Smooth muscle cell (in vitro differentiated cells): ENCODE data around the gene TRIM32. TPM values are rescaled to one million over a fixed set of nuclear protein-coding genes. Genes with fewer than 3 reads are reported as not detected.

Source experiments
- DNase-seq: peaks from one replicate; lab custom pipeline; 2025; ENCODE audit not compliant: unreplicated experiment; lab: John Stamatoyannopoulos, UW
- H2AFZ ChIP-seq: fragments of 200-600 bp; sonication (generic); 2 replicates; pipeline ENCODE4 v1.6.0; 2016; ENCODE audit warnings: antibody characterized with exemption, low read depth, mild to moderate bottlenecking
- H3F3A ChIP-seq: fragments of 200-600 bp; sonication (generic); 2 replicates; pipeline ENCODE4 v1.6.0; 2017; ENCODE audit warnings: antibody characterized with exemption, low read depth
- H3K27ac ChIP-seq: fragments of 200-600 bp; sonication (generic); 2 replicates; pipeline ENCODE4 v1.5.1; 2016; ENCODE audit warnings: low read depth, mild to moderate bottlenecking
- H3K27me3 ChIP-seq: fragments of 200-600 bp; sonication (generic); 2 replicates; pipeline ENCODE4 v1.6.1; 2016; ENCODE audit warnings: low read depth, mild to moderate bottlenecking
- H3K36me3 ChIP-seq: fragments of 200-600 bp; sonication (generic); 2 replicates; pipeline ENCODE4 v1.5.1; 2016; ENCODE audit warnings: low read depth
- H3K4me1 ChIP-seq: fragments of 200-600 bp; sonication (generic); 2 replicates; pipeline ENCODE4 v1.5.1; 2016; ENCODE audit warnings: low read depth
- H3K4me2 ChIP-seq: fragments of 200-600 bp; sonication (generic); 2 replicates; pipeline ENCODE4 v1.6.0; 2016; ENCODE audit warnings: mild to moderate bottlenecking
- H3K4me3 ChIP-seq: fragments of 200-600 bp; sonication (generic); 2 replicates; pipeline ENCODE4 v1.5.1; 2016; ENCODE audit warnings: mild to moderate bottlenecking
- H3K79me2 ChIP-seq: fragments of 200-600 bp; sonication (generic); 2 replicates; pipeline ENCODE4 v1.6.0; 2016; ENCODE audit warnings: low read depth, mild to moderate bottlenecking
- H3K9ac ChIP-seq: fragments of 200-600 bp; sonication (generic); 2 replicates; pipeline ENCODE4 v1.6.0; 2016; ENCODE audit warnings: low read depth
- H3K9me3 ChIP-seq: fragments of 200-600 bp; sonication (generic); replicated peaks from 2 replicates; pipeline ENCODE4 v1.5.1; 2016; ENCODE audit warnings: low read depth
- H4K20me1 ChIP-seq: fragments of 200-600 bp; sonication (generic); 2 replicates; pipeline ENCODE4 v1.6.0; 2016; ENCODE audit warnings: low read depth
- CTCF ChIP-seq: fragments of 200-600 bp; sonication (generic); IDR thresholded peaks from 2 replicates; pipeline ENCODE4 v1.5.1; 2017; ENCODE audit warnings: borderline replicate concordance, mild to moderate bottlenecking, antibody characterized with exemption; ENCODE audit not compliant: insufficient read depth, poor library complexity, severe bottlenecking
- WGBS: methylation state at CpG from one replicate; pipeline ENCODE4 v1.1.7; 2016; ENCODE audit warnings: low lambda C conversion rate; 5-methylcytosine and 5-hydroxymethylcytosine counted together
- polyA plus RNA-seq: library from polyadenylated mRNA; unstranded; fragments of >200 nt; fragmentation: Nextera tagmentation; extraction: Ambion mirVana; gene quantifications from 2 replicates; pipeline ENCODE4 v1.2.1, GENCODE V29; 2016
- total RNA-seq: library from RNA; depleted of rRNA; stranded (reverse); fragments of >200 nt; gene quantifications from 2 replicates; pipeline ENCODE4 v1.2.3, GENCODE V29; 2014

TRIM32 gene
- total RNA-seq: 22.7 and 27.3 TPM in 2 replicates
- polyA plus RNA-seq: 18.2 and 21.5 TPM in 2 replicates

- Histone ChIP-seq H3K36me3 (peaks cover 3% of the 10 kb centered on the region), H3F3A (no peaks in the 10 kb centered on the region), H3K9me3 (no peaks in the 10 kb centered on the region), H2AFZ (peak within 1 kb of the TSS; percentile 69), H3K4me2 (peak within 1 kb of the TSS; percentile 97), H3K27me3 (no peaks in the 10 kb centered on the region), H3K79me2 (peaks cover 54% of the 10 kb centered on the region), H3K9ac (peak within 1 kb of the TSS; percentile 88), H3K27ac (peak within 1 kb of the TSS; percentile 50), H3K4me3 (peak within 1 kb of the TSS; percentile 93), H4K20me1 (peaks cover 46% of the 10 kb centered on the region), H3K4me1 (peaks cover 10% of the 10 kb centered on the region)
- no peak for TF ChIP-seq CTCF
- peak; percentile 64 for DNase-seq
- WGBS: 1% methylated on average over 40 of the region's 54 CpGs
These were observed at the start of gene TRIM32 for GRCh38 chr9:116687074-116687753. Gene TRIM32, plus strand, starts transcription at chr9:116687305. Its CDS starts 10,438 bp downstream, at chr9:116697743.

GRCh38 chr9:116639251-116639741 lies 47.8 kb upstream of the TRIM32 start:
- Histone ChIP-seq H3K4me2 (no peak overlapping the region), H3K27ac (no peak overlapping the region), H3K4me1 (no peaks in the 10 kb centered on the region), H3K36me3 (no peaks in the 10 kb centered on the region), H3K27me3 (no peaks in the 10 kb centered on the region), H3K9me3 (no peaks in the 10 kb centered on the region), H2AFZ (no peak overlapping the region), H4K20me1 (no peaks in the 10 kb centered on the region), H3K4me3 (no peak overlapping the region), H3K79me2 (no peaks in the 10 kb centered on the region), H3F3A (no peaks in the 10 kb centered on the region), H3K9ac (no peak overlapping the region)
- DNase-seq: no peak
- TF ChIP-seq CTCF: no peak

- no peaks in the 10 kb centered on the region for H3K36me3 ChIP-seq
- H3K9me3 ChIP-seq: no peaks in the 10 kb centered on the region
- no peak for TF ChIP-seq CTCF
These were observed 45.6 kb upstream of the TRIM32 start for GRCh38 chr9:116641292-116642059.

More at GRCh38 chr9:116641292-116642059, 45.6 kb upstream of the TRIM32 start:
- Histone ChIP-seq H3K27ac (no peak overlapping the region), H3K79me2 (no peaks in the 10 kb centered on the region), H4K20me1 (no peaks in the 10 kb centered on the region), H3K9ac (no peak overlapping the region), H3K4me1 (no peaks in the 10 kb centered on the region), H2AFZ (no peak overlapping the region), H3K4me3 (no peak overlapping the region), H3K27me3 (no peaks in the 10 kb centered on the region), H3F3A (no peaks in the 10 kb centered on the region), H3K4me2 (no peak overlapping the region)
- 84% methylated on average over 2 of the region's 2 CpGs for WGBS
- DNase-seq: no peak
